Activated B cell treated with CpG ODN at 0.5 μM for 24 hours (primary cell): ENCODE measurements around the gene DPM2. TPM values are rescaled to one million over a fixed set of nuclear protein-coding genes. Genes with fewer than 3 reads are reported as not detected.
A peak's percentile ranks its signal among the peaks of the same experiment; 100 is the strongest.

Experiments used
- ATAC-seq: fragments of 200-7000 bp; cut with Tn5 transposase; one replicate; pipeline ENCODE4 v1.10.0; 2021; ENCODE audit warnings: low read depth, mild to moderate bottlenecking, moderate library complexity
- CTCF ChIA-PET: fragments of 350-600 bp; sonication (Branson Sonifier 250); formaldehyde crosslinking; loops from one replicate; lab custom pipeline; 2021; ENCODE audit warnings: antibody characterized with exemption; lab: Charles Lee
- POLR2A ChIA-PET: fragments of 350-600 bp; sonication (Branson Sonifier 250); formaldehyde crosslinking; loops from one replicate; lab custom pipeline; 2021; ENCODE audit warnings: antibody characterized with exemption; lab: Charles Lee
- DNase-seq: peaks from one replicate; pipeline ENCODE4 v3.0.0; 2022
- H3K27ac Mint-ChIP-seq: one replicate; pipeline ENCODE4 v1.8.0; 2020; ENCODE audit warnings: mixed read lengths
- H3K27me3 Mint-ChIP-seq: one replicate; pipeline ENCODE4 v1.8.0; 2021; ENCODE audit warnings: mixed read lengths
- H3K36me3 Mint-ChIP-seq: one replicate; pipeline ENCODE4 v1.8.0; 2021; ENCODE audit warnings: low read depth, mixed read lengths
- H3K4me1 Mint-ChIP-seq: one replicate; pipeline ENCODE4 v1.8.0; 2021; ENCODE audit warnings: mixed read lengths
- H3K4me3 Mint-ChIP-seq: one replicate; pipeline ENCODE4 v1.8.0; 2020; ENCODE audit warnings: mild to moderate bottlenecking, mixed read lengths
- H3K9me3 Mint-ChIP-seq: one replicate; pipeline ENCODE4 v1.8.0; 2020; ENCODE audit warnings: mixed read lengths
- CTCF ChIP-seq: fragments of 200-600 bp; IDR thresholded peaks from one replicate; pipeline ENCODE4 v1.8.0; 2022; ENCODE audit warnings: antibody characterized with exemption, mild to moderate bottlenecking
- intact Hi-C: fragments of 100-400 bp; cut with micrococcal nuclease; formaldehyde crosslinking; loops from one replicate; pipeline ENCODE4 v1.15.1; 2024
- total RNA-seq: library from RNA; stranded (reverse); gene quantifications from 2 replicates; pipeline ENCODE4 v1.2.3, GENCODE V29; 2022

The DPM2 gene
- total RNA-seq, 1 donor from 2014 or later, result 50.6 TPM

- Mint-ChIP-seq H3K9me3 (no peaks in the 10 kb centered on the region), H3K27me3 (no peaks in the 10 kb centered on the region), H3K27ac (peak overlapping the region; percentile 94), H3K36me3 (peaks cover 48% of the 10 kb centered on the region), H3K4me1 (peaks cover 79% of the 10 kb centered on the region), H3K4me3 (peak overlapping the region; percentile 88)
- ATAC-seq, result peak; percentile 0
- POLR2A ChIA-PET, result interaction anchor here (0.7 to 12.0 kb wide), 15 partner anchors 13 to 465 kb away, joined by 3 to 457 read pairs (median 9); partner anchors contain the start of genes CDK9, LRSAM1, RPL12 and SH2D3C
- no peak for DNase-seq
- TF ChIP-seq CTCF, result no peak
- intact Hi-C loops, result no loop called here
- CTCF ChIA-PET, result interaction anchor here (0.7 to 3.8 kb wide), 6 partner anchors 9 to 181 kb away, joined by 3 to 21 read pairs (median 6); partner anchors contain the start of genes ST6GALNAC6 and TOR2A
Observed at GRCh38 chr9:127915325-127915752, 22.3 kb downstream of the DPM2 start.

DNA sequence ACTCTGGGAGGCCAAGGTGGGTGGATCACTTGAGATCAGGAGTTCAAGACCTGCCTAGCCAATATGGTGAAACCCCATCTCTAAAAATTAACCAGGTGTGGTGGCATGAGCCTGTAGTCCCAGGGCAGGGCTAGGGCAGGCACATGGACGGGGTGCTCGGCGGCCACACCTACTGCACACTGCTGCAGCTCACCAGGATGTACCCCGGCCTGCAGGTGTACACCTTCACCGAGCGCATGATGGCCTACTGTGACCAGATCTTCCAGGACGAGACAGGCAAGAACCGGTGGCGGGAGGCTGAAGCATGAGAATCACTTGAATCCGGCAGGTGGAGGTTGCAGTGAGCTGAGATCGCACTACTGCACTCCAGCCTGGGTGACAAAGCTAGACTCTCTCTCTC, 24.0 kb downstream of the DPM2 start:
- Mint-ChIP-seq H3K27ac (peak overlapping the region; percentile 53), H3K4me3 (no peak overlapping the region), H3K27me3 (no peaks in the 10 kb centered on the region), H3K4me1 (peaks cover 71% of the 10 kb centered on the region), H3K9me3 (no peaks in the 10 kb centered on the region), H3K36me3 (peaks cover 57% of the 10 kb centered on the region)
- ChIA-PET POLR2A (interaction anchor here (0.6 to 12.0 kb wide), 2 partner anchors 11 to 176 kb away, joined by 5 to 457 read pairs; partner anchors contain the start of gene ST6GALNAC6), CTCF (no interaction called here)
- intact Hi-C loops, result no loop called here
- ATAC-seq, result no peak
- no peak for DNase-seq
- TF ChIP-seq CTCF, result no peak

DNA sequence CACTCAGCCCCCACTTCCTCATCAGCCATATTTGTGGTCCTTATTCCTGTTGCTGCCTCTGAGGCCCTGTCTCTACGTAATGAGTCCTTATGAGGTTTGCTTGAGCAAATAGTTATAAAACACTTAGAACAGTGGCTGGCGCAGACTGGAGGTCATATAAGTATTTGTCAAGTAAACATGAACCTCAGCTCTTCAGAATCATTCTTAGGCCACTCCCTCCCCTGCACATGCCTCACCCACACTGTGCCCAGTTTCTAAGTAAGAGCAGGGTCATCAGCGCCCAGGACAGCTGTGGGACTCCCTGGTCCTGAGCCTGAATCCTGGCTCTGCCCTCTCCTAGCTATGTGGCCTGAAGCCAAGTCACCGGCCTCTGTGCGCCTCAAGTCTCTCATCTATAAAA, 24.8 kb downstream of the DPM2 start:
- ChIA-PET CTCF (interaction anchor here (1.4 kb wide), 1 partner anchor 9 kb away, joined by 5 read pairs; no protein-coding TSS in a partner anchor), POLR2A (interaction anchor here (12.0 kb wide), 1 partner anchor 10 kb away, joined by 457 read pairs; the partner anchor contains the start of gene ST6GALNAC6)
- no peak for TF ChIP-seq CTCF
- H3K36me3 Mint-ChIP-seq, result peaks cover 63% of the 10 kb centered on the region
- H3K4me3 Mint-ChIP-seq, result no peak overlapping the region
- H3K27ac Mint-ChIP-seq, result peak overlapping the region; percentile 96
- H3K4me1 Mint-ChIP-seq, result peaks cover 65% of the 10 kb centered on the region
- no peaks in the 10 kb centered on the region for H3K9me3 Mint-ChIP-seq
- no peaks in the 10 kb centered on the region for H3K27me3 Mint-ChIP-seq
- DNase-seq (no peak), ATAC-seq (no peak)
- intact Hi-C loops, result no loop called here

DNA sequence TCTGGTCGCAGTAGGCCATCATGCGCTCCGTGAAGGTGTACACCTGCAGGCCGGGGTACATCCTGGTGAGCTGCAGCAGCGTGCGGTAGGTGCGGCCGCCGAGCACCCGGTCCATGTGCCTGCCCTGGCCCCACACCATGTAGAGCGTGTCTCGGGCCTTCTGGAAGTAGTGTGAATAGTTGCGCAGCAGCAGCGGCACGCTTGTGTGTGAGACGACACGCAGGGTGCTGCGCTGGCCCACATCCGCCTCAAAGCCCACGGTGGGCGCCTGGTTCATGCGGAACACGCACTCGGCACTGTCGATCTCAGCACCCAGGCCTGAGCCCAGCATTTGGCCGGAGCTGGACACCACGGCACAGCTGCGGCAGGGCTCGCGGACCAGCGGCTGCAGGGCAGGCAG, 25.4 kb downstream of the DPM2 start:
- H3K4me3 Mint-ChIP-seq, result no peak overlapping the region
- ChIA-PET POLR2A (interaction anchor here (12.0 kb wide), 1 partner anchor 10 kb away, joined by 457 read pairs; the partner anchor contains the start of gene ST6GALNAC6), CTCF (interaction anchor here (1.4 kb wide), 1 partner anchor 9 kb away, joined by 5 read pairs; no protein-coding TSS in a partner anchor)
- H3K36me3 Mint-ChIP-seq, result peaks cover 63% of the 10 kb centered on the region
- intact Hi-C loops, result no loop called here
- H3K27ac Mint-ChIP-seq, result peak overlapping the region; percentile 96
- DNase-seq (no peak), ATAC-seq (no peak)
- peaks cover 63% of the 10 kb centered on the region for H3K4me1 Mint-ChIP-seq
- no peak for TF ChIP-seq CTCF
- no peaks in the 10 kb centered on the region for H3K9me3 Mint-ChIP-seq
- no peaks in the 10 kb centered on the region for H3K27me3 Mint-ChIP-seq

- peaks cover 61% of the 10 kb centered on the region for H3K36me3 Mint-ChIP-seq
- DNase-seq (no peak), ATAC-seq (no peak)
- peaks cover 73% of the 10 kb centered on the region for H3K4me1 Mint-ChIP-seq
- intact Hi-C loops, result no loop called here
- peak overlapping the region; percentile 73 for H3K4me3 Mint-ChIP-seq
- peak overlapping the region; percentile 96 for H3K27ac Mint-ChIP-seq
- ChIA-PET POLR2A (interaction anchor here (1.3 to 3.3 kb wide), 3 partner anchors 11 to 131 kb away, joined by 4 to 20 read pairs (median 5); partner anchors contain the start of genes CDK9 and ST6GALNAC6), CTCF (interaction anchor here (1.0 kb wide), 1 partner anchor 40 kb away, joined by 3 read pairs; no protein-coding TSS in a partner anchor)
- no peaks in the 10 kb centered on the region for H3K9me3 Mint-ChIP-seq
- H3K27me3 Mint-ChIP-seq, result no peaks in the 10 kb centered on the region
- no peak for TF ChIP-seq CTCF
Observed at GRCh38 chr9:127910613-127911205, 26.9 kb downstream of the DPM2 start.
